Nucleus accumbens (tissue), 56 donors: ENCODE measurements around the gene MTNR1B.
A peak's percentile ranks its signal among the peaks of the same experiment; 100 is the strongest.

ENCODE experiments used
- DNase-seq, 56 donors: peaks; one replicate each; lab custom pipeline; 2025; lab: John Stamatoyannopoulos, UW

The MTNR1B gene

GRCh38 chr11:92969634-92970347, at the start of gene MTNR1B:
MTNR1B (plus strand) TSS chr11:92969651; CDS start chr11:92969726, 75 bp downstream.
- no peak for DNase-seq

- DNase-seq = no peak
Observed at GRCh38 chr11:92920331-92920730, 49.1 kb upstream of the MTNR1B start.

DNA sequence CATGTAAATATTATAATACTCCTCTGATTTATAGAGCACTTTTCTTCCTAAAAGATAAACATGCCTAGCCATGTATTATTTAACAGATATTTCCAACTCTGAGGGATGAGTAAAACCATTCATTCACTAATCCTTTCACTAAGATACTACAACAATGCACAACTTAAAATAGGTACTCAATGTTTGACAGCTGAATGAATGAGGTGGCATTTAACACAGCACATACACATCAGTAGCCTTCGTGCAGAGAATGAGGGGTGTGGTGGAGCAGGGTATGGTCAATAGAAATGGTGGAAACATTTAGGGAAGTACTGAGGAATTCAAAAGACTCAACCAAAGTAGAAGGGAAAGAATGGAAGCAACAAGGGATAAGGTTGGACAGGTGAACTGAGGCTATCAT, 46.7 kb upstream of the MTNR1B start:
- no peak for DNase-seq

GRCh38 chr11:92929246-92929645, 40.2 kb upstream of the MTNR1B start:
- DNase-seq = no peak

GRCh38 chr11:92929653-92930052, 39.8 kb upstream of the MTNR1B start:
- no peak for DNase-seq

DNA sequence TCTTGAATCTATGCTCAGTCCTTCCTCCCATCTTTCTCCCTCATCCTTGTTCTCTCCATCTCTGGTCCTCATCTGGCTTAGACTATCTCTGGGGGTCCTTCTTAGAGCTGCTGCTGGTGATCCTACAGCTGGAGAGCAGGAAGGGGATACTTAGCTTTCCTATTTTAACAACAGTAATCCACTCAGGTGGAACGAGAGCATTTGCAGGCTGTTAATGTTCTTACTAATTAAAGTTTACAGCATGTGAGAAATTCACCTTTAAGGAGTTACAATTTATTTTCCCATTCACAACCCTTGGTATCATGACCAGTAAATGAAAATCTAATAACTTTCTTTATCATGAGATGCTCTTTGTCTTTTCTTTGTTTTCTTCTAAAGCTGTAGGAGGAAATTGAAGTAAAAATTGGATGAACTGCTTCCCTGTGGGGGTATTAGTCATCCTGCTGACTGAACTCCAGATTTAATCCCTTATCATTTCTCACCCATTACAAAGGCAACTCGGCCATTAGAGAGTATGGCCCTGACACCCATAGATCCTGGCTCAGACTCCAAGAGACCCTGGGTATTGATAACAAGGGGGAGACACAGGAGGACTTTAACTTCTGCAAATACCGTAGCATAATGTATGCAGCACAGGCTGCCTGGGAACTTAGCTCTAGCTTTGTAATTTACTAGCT, 37.6 kb upstream of the MTNR1B start:
- no peak for DNase-seq

- no peak for DNase-seq
Observed at GRCh38 chr11:92939305-92939704, 30.1 kb upstream of the MTNR1B start.

GRCh38 chr11:92941676-92942571, 27.5 kb upstream of the MTNR1B start:
- DNase-seq = peak in 1 of 56 donors; percentile 35

DNA sequence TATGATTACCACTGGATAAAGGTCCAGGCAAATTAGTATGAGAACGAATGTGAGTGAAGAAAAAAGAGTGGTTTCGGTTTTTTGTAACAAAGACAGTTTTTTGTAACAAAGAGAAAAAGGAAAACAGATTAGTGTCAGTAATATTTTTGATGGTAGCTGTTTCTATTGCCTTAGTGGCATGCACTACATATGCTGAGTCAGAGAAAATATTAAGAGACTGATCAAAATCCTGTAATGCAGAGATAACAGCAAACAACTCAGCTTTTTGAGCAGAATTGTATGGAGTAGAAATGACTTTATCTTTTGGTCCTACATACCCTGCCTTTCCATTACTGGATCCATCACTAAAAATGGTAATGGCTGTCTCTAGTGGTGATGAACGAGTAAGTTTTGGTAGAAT, 22.7 kb upstream of the MTNR1B start:
- no peak for DNase-seq

DNA sequence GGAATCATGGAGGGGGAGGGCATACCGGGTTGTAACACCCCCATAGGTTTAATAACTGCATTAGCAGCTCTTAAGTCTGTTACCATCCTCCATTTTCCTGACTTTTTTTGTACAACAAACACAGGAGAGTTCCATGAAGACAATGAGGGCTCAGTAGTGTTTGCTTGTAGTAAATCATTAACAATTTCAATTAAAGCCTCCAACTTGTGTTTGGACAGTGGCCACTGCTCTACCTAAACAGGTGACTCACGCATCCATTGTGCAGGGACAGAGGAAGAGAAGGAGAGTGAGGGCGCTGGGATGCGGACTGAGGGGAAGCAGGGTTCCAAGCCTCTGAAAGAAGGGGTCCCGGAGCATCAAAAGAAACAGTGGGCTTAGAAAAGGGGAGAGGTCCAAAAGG, 21.3 kb upstream of the MTNR1B start:
- no peak for DNase-seq

- no peak for DNase-seq
Observed at GRCh38 chr11:92954003-92954402, 15.4 kb upstream of the MTNR1B start.

- DNase-seq = no peak
Observed at GRCh38 chr11:92955860-92956259, 13.6 kb upstream of the MTNR1B start.

GRCh38 chr11:92960886-92961285, 8.6 kb upstream of the MTNR1B start:
- no peak for DNase-seq

DNA sequence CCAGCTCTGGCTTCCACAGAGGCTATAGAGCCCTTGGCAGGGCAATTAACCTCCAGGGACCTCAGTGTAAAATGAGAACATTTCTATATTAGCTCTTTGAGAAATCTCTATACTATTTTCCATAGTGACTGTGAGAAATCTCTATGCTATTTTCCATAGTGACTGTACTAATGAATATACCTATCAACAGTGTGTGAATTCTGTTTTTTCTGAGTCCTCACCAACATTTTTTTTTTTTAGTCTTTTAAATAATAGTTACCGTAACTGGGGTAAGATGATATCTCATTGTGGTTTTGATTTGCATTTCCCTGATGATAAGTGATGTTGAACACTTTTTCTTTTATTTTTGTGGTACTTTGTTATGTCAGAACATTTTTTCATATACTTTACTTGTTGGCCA, 7.0 kb upstream of the MTNR1B start:
- no peak for DNase-seq

DNA sequence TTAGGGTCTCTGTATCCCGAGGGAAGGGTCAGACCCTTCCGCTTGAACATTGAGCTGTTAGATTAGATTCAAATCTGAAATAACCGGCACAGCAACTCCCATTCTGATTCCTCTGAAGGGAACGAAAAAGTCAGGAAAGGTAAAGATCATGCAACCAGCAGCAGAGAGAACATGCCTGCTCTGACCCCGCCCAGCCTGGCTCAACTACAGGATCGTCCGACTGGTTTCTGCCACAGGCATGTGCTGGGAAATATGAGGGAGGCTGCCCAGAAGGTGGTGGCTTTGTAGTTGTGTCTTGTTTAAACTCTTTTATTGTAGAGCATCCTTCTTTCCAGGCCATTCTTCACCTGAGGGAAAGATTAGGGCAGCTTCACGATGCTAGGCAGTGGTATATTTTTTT, 5.0 kb upstream of the MTNR1B start:
- DNase-seq = no peak

- no peak for DNase-seq
Observed at GRCh38 chr11:92965196-92965595, 4.3 kb upstream of the MTNR1B start.

DNA sequence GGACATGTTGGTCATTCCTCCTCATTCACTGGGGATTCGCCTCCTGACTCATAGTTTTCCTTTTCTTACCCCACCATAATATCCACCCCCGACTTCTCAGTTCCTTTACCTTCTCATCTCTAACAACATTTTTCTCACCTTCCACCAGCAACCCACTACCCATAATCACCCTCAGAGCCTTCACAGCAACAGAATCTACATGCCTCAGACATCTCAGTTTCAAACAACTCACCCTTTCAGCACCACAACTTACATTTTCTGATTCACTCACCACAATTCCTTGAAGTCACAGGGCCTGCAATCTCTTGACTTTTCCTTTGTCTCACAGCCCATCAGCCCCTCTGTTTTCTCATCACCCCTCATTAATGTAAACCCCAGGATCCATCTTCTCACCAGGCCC, 2.3 kb upstream of the MTNR1B start:
- no peak for DNase-seq

GRCh38 chr11:92967867-92968266, 1.6 kb upstream of the MTNR1B start:
- no peak for DNase-seq

DNA sequence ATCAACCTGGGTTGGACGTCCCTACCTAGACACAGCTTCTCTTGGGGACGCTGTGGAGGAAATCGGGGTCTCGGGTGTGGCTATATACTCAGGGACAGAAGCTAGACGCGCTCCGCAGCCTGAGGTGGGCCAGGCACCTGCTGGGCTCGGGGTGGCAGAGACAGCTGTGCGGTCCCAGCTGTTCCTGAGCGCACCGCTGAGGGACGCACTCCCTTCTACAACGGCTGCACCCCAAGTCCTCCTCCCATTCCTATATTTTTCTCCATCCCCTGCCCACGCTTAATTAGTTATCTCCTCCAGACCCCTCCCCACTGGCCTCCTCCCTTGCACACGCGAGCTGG, 188 bp upstream of the MTNR1B start:
- no peak for DNase-seq

DNA sequence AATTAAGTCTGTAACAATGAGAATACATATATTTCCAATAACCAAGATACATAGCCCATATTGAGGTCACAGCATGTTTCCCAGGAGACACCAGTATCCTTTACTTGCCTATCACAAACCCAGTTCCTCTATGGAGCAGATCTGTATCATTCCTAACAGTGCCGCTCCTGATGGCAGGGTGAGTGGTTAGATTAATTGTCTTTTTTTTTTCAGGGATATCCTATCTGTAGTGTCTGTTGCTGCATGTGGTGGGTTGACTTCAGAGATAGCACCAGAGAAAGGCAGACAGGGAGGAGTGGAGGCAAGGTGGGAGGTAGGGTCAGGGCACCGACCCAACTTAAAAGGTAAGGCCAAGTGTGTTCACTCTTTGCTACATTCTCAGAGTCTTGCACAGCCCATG, 2.8 kb downstream of the MTNR1B start:
- no peak for DNase-seq

- DNase-seq = no peak
Observed at GRCh38 chr11:92975285-92975684, 5.8 kb downstream of the MTNR1B start.
